ENCODE measurements around the gene YWHAE.
"Not testable (repeated sequence)": the region's sequence is repeated elsewhere in the genome, so short reads cannot be mapped to it uniquely, and the experiment has no call there.

Gene YWHAE

GRCh38 chr17:1331708-1332107 is 68.3 kb downstream of the YWHAE start:
- in situ Hi-C loops (cut with MboI; ENCODE audit: low sequenced_read_pairs), result no loop called here

- in situ Hi-C loops (cut with MboI; ENCODE audit: low sequenced_read_pairs), result no loop called here
Measured at GRCh38 chr17:1329745-1330343, 70.2 kb downstream of the YWHAE start.

DNA sequence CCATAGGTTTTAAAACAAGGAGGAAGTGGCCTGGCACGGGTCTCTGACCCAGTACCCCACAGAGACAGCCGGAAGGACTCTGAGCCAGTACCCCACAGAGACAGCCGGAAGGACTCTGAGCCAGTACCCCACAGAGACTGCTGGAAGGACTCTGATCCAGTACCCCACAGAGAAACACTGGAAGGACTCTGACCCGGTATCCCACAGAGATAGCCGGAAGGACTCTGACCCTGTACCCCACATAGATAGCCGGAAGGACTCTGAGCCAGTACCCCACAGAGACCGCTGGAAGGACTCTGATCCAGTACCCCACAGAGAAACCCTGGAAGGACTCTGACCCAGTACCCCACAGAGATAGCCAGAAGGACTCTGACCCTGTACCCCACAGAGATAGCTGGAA is 71.6 kb downstream of the YWHAE start:
- in situ Hi-C loops (cut with MboI; ENCODE audit: low sequenced_read_pairs), result no loop called here

- in situ Hi-C loops (cut with MboI; ENCODE audit: low sequenced_read_pairs), result no loop called here
Measured at GRCh38 chr17:1325766-1326165, 74.3 kb downstream of the YWHAE start.

- in situ Hi-C loops (cut with MboI; ENCODE audit: low sequenced_read_pairs), result no loop called here
Measured at GRCh38 chr17:1324201-1324771, 75.7 kb downstream of the YWHAE start.

DNA sequence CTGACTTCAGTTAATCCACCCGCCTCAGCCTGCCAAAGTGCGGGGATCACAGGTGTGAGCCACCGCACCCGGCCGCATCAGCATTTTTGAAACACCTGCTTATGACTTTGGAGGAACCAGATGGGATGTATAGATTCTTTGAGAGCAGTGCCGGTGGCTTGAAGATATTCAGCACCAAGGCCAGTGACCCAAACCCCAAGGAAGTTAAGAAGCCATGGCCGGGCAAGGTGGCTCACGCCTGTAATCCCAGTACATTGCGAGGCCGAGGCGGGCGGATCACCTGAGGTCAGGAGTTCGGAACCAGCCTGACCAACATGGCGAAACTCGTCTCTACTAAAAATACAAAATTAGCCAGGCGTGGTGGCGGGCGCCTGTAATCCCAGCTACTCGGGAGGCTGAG is 76.7 kb downstream of the YWHAE start:
- in situ Hi-C loops (cut with MboI; ENCODE audit: low sequenced_read_pairs), result no loop called here

DNA sequence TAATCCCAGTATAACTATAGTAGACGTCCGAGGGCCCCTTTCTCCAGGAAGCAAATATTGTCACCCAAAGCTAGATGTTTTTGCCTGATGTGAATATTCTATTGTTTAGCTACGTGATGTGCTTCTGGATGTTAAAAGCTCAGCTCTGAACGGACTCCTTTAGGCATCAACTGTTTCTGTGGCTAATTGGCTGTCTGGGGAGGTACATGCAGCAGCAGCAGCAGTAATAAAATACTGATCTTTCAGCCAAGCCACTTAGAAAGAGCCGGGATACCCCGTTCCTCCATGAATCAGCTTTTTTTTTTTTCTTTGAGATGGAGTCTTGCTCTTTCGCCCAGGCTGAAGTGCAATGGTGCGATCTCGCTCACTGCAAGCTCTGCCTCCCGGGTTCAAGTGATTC is 77.5 kb downstream of the YWHAE start:
- in situ Hi-C loops (cut with MboI; ENCODE audit: low sequenced_read_pairs), result no loop called here

DNA sequence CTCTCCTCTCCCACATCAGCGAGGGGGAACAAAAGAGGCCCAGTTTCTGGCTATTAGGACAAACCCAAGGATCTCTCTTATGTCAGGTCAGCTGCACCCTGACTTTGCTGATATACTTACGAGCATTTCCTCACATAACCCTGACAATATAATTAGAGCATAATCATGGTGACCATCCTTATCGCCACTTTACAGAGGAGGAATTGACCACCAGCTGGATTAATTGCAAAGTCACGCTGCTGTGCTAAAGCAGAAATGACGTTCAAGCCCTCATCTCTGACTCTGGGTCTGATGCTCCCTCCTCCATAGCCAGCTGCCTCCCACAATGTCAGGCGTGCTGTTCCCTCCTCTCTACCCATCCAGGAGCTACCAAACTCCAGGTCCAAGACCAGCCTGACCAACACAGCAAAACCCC is 78.0 kb downstream of the YWHAE start:
- in situ Hi-C loops (cut with MboI; ENCODE audit: low sequenced_read_pairs), result no loop called here

- in situ Hi-C loops (cut with MboI; ENCODE audit: low sequenced_read_pairs), result no loop called here
Measured at GRCh38 chr17:1315891-1316403, 84.1 kb downstream of the YWHAE start.

DNA sequence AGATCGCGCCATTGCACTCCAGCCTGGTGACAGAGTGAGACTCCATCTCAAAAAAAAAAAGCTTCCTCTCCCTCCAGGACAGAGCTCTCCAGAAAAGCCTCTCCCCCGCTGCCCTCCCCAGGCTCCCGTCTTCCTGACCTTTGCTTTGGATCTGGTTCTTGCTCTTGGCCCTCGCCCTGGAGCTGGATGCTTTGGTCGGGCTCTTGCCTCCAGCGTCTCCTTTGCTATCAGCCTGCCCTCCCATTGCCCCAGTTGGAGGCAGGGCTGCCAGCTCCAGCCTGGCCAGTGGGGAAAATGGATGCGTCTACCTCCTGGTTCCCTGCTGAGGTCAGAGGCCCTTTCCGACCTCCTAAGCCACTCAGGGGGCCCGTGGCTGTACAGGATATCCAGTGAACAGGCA is 84.6 kb downstream of the YWHAE start:
- in situ Hi-C loops (cut with MboI; ENCODE audit: low sequenced_read_pairs), result no loop called here

GRCh38 chr17:1313270-1314005 is 86.6 kb downstream of the YWHAE start:
- in situ Hi-C loops (cut with MboI; ENCODE audit: low sequenced_read_pairs), result no loop called here

DNA sequence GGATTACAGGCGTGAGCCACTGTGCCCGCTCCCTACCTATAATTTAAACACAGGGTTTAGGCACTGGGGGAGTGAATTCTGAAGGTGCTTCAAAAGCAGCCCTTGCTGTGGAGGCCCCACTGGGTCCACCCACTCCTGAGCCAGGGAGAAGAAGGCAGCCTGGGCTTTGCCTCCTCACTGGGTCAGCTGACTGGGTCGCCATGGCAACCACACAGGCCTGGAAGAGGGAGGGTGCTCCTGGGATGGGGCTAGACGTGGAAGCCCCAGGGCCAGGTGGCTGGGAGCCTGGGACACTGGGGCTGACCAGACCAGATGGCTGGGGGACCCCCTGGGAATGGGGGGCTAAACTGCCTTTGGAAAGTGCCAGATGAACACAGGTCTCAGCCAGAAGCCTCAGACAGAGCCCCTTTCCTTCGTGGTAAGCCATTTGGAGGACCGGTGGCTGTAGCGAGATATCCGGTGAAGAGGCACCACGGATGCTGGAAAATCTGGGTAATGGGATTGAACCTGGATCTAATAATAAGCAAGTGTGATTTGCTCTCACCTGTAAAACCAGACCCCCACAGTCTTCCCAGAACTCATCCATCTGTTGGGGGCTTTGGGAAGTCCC is 87.7 kb downstream of the YWHAE start:
- in situ Hi-C loops (cut with MboI; ENCODE audit: low sequenced_read_pairs), result no loop called here

GRCh38 chr17:1307829-1308228 is 92.2 kb downstream of the YWHAE start:
- in situ Hi-C loops (cut with MboI; ENCODE audit: low sequenced_read_pairs), result not testable (repeated sequence)

- in situ Hi-C loops (cut with MboI; ENCODE audit: low sequenced_read_pairs), result no loop called here
Measured at GRCh38 chr17:1304962-1305563, 95.0 kb downstream of the YWHAE start.

GRCh38 chr17:1304522-1304921 is 95.5 kb downstream of the YWHAE start:
- in situ Hi-C loops (cut with MboI; ENCODE audit: low sequenced_read_pairs), result no loop called here

GRCh38 chr17:1302761-1303160 is 97.3 kb downstream of the YWHAE start:
- in situ Hi-C loops (cut with MboI; ENCODE audit: low sequenced_read_pairs), result no loop called here

DNA sequence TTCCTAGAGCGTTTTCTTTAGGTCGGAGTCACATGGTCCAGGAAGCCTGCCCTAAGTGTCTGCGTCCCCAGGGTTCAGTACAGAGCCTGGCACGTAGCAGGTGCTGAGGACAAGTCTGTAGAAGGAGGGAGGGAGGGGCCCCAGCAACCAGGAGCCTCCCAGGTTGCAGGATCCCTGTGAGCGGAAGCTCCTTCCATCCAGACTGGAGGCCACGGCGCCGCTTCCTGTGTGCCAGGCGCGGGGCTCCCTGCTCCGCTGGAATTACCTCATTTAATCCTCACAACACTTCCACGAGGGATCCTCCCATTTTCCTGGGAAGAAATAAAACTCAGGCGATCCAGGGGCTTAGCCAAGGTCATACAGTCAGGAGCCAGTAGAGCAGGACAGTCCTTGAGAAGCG is 98.5 kb downstream of the YWHAE start:
- in situ Hi-C loops (cut with MboI; ENCODE audit: low sequenced_read_pairs), result no loop called here

DNA sequence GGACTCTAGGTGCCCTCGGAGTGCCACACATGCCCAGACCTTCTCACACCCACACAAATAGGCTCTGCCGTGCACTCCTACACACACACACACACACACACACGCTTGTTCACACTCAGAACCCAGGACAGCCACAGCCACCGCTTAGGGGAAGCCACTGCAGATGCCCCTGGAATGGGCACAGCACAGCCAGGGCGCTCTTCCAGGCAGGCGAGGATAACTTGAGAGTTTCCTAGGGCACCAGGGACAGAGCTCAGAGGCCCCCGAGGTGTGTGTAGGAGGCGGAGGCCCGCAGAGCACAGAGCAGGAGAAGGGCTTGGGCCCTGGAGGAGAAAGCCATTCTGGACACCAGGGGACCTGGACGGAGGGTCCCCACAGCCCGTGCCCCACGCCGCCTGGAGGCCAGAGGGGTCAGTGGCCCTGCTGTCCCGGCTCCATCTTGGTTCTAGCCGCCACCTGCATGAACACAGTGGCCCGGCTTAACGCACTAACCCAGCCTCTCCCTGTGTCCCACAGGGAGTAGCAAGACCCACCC is 99.6 kb downstream of the YWHAE start:
- in situ Hi-C loops (cut with MboI; ENCODE audit: low sequenced_read_pairs), result no loop called here

DNA sequence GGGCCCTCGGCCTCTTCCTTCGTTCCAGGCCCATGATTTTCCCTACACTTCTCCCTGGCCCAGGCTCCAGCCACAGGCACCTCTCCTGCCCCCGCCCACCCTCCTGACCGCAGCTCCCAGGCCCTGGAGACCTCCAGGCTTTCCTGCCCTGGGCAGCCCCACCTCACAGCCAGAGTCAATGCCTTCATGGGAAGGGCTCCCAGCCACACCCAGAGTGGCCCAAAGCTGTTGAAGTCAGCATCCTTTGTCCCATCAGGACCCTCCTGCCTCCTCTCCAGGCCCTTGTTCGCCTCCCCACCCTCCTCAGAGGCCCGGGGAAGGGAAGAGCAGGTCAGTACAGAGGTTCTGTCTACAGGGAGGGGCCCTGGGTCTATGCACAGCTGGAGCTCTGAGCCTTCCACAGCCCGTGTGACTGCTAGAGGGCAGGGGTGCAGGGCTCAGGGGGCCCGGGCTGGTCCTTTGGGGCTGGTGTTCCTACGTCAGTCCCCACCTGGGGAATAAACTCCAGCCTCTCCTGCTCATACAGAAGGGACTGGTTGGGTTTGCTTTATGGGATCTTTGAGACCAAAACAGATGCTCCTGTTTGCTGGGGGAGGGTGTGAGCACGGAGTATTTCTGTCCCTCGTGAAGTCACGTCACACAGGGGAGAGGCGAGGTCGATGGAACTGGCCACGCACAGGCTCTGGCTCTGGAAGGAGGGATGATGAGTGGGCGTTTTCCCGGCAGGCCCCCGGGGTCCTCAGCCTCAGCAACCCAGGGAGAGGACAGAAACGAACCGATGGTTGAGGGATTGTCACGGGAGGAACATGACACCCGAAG is 100.3 kb downstream of the YWHAE start:
- in situ Hi-C loops (cut with MboI; ENCODE audit: low sequenced_read_pairs), result no loop called here

- in situ Hi-C loops (cut with MboI; ENCODE audit: low sequenced_read_pairs), result no loop called here
Measured at GRCh38 chr17:1298606-1299005, 101.4 kb downstream of the YWHAE start.

Measured in hTERT RPE-1 (cell line).